ENCODE data around the gene IL12RB2. TPM values are rescaled to one million over a fixed set of nuclear protein-coding genes. Genes with fewer than 3 reads are reported as not detected.

The IL12RB2 gene
- total and polyA plus RNA-seq, 2 donors (not counting 1 experiment from before 2014, with no cell fraction given): 0.67 TPM; not detected in 1

GRCh38 chr1:67430358-67431155 lies 122.9 kb downstream of the IL12RB2 start, which contains the start of gene SERBP1:
TSS of gene SERBP1 (minus strand) at chr1:67430402. CDS start at chr1:67430300, 102 bp downstream.
- no peaks in the 10 kb centered on the region for H3K27me3 ChIP-seq (replicated peaks in 1 of 4; ENCODE audit: control extremely low read depth in 1 of 4, control insufficient read depth in 3 of 4, insufficient read depth in 4 of 4, low read length in 3 of 4)
- DNase-seq: peak; percentile 99
- POLR2A ChIA-PET: interaction anchor here (0.6 to 1.7 kb wide), 3 partner anchors 70 to 254 kb away, joined by 4 read pairs; partner anchors contain the start of gene GADD45A
- peaks cover 57% of the 10 kb centered on the region for H3K4me1 Mint-ChIP-seq
- H3K4me3 ChIP-seq (ENCODE audit: control extremely low read depth in 1 of 5, extremely low read depth in 1 of 5, insufficient read depth in 1 of 5, low read depth in 2 of 5, low read length in 4 of 5): peak within 1 kb of the TSS; percentile 75 to 97 (median 91)
- peak within 1 kb of the TSS; percentile 80 for H3K4me2 ChIP-seq (replicated peaks; ENCODE audit: low read depth, low read length, poor library complexity, severe bottlenecking)
- H3K27me3 Mint-ChIP-seq: no peaks in the 10 kb centered on the region
- WGBS (ENCODE audit: insufficient coverage): under 1% methylated on average over 52 of the region's 62 CpGs
- CTCF ChIA-PET: interaction anchor here (0.6 to 1.0 kb wide), 2 partner anchors 70 to 100 kb away, joined by 3 to 4 read pairs; no protein-coding TSS in a partner anchor
- peak within 1 kb of the TSS; percentile 91 for H3K4me3 Mint-ChIP-seq
- H3K36me3 ChIP-seq (replicated peaks in 1 of 2; ENCODE audit: control extremely low read depth in 1 of 2, control insufficient read depth in 1 of 2, extremely low read depth in 1 of 2, insufficient read depth in 2 of 2, low read length in 1 of 2): peaks cover 4 to 13% of the 10 kb centered on the region in 2 experiments
- intact Hi-C loops (cut with micrococcal nuclease): loop anchor here (1.0 to 5.0 kb wide), 8 partner anchors 70 to 500 kb away; partner anchors contain the start of gene GADD45A
- ATAC-seq (ENCODE audit: low read depth): peak; percentile 89
- no peaks in the 10 kb centered on the region for H3K9me3 Mint-ChIP-seq (ENCODE audit: insufficient read depth)
- TF ChIP-seq CTCF (IDR thresholded peaks at IDR 0.05) (no peak), EZH2 (IDR thresholded peaks at IDR 0.05; ENCODE audit: borderline replicate concordance, insufficient read depth, low read depth, low read length, poor library complexity, severe bottlenecking) (no peak)
- peak within 1 kb of the TSS; percentile 93 for H2AFZ ChIP-seq (ENCODE audit: insufficient read depth, low read depth, low read length, poor library complexity, severe bottlenecking)
- peaks cover 37% of the 10 kb centered on the region for H4K20me1 ChIP-seq (ENCODE audit: control insufficient read depth, insufficient read depth, low read length, poor library complexity, severe bottlenecking)
- H3K4me1 ChIP-seq (ENCODE audit: control insufficient read depth in 2 of 2, insufficient read depth in 2 of 2, low read length in 2 of 2): peaks cover 28 to 32% of the 10 kb centered on the region in 2 donors
- peak within 1 kb of the TSS; percentile 98 for H3K9ac ChIP-seq (ENCODE audit: low read length)
- peak within 1 kb of the TSS; percentile 93 for H3K27ac Mint-ChIP-seq
- peaks cover 51% of the 10 kb centered on the region for H3K79me2 ChIP-seq (ENCODE audit: control insufficient read depth, insufficient read depth, low read length)
- H3K9me3 ChIP-seq (ENCODE audit: control extremely low read depth in 1 of 3, control insufficient read depth in 2 of 3, insufficient read depth in 1 of 3, low read length in 2 of 3): no peaks in the 10 kb centered on the region
- H3K27ac ChIP-seq (ENCODE audit: low read length in 2 of 2): peak within 1 kb of the TSS; percentile 98
